Left forelimb (tissue), 1 donor: ENCODE measurements around the gene NID1.
A peak's percentile ranks its signal among the peaks of the same experiment; 100 is the strongest.
"Not testable (repeated sequence)": the region's sequence is repeated elsewhere in the genome, so short reads cannot be mapped to it uniquely, and the experiment has no call there.

Experiments
- DNase-seq: peaks from one replicate; pipeline ENCODE4 v3.0.0-alpha.2; 2018; ENCODE audit warnings: low spot score

The NID1 gene

GRCh38 chr1:235968831-235969230 is 96.1 kb downstream of the NID1 start:
- DNase-seq: peak; percentile 50

- not testable (repeated sequence) for DNase-seq
These were observed 98.8 kb downstream of the NID1 start for GRCh38 chr1:235966134-235966533.

GRCh38 chr1:235960809-235961208 is 104.1 kb downstream of the NID1 start:
- DNase-seq: peak; percentile 22

GRCh38 chr1:235958021-235958420 is 106.9 kb downstream of the NID1 start:
- peak; percentile 22 for DNase-seq

GRCh38 chr1:235955777-235956176 is 109.1 kb downstream of the NID1 start:
- no peak for DNase-seq

GRCh38 chr1:235954306-235955283 is 110.3 kb downstream of the NID1 start:
- DNase-seq: peak; percentile 57

- peak; percentile 8 for DNase-seq
These were observed 111.1 kb downstream of the NID1 start for GRCh38 chr1:235953801-235954200.

- no peak for DNase-seq
These were observed 111.8 kb downstream of the NID1 start for GRCh38 chr1:235952950-235953615.

GRCh38 chr1:235951661-235952060 is 113.2 kb downstream of the NID1 start:
- no peak for DNase-seq

- DNase-seq: no peak
These were observed 114.6 kb downstream of the NID1 start for GRCh38 chr1:235950318-235950717.

GRCh38 chr1:235948774-235949427 is 116.0 kb downstream of the NID1 start:
- no peak for DNase-seq

GRCh38 chr1:235947989-235948388 is 116.9 kb downstream of the NID1 start:
- no peak for DNase-seq

- DNase-seq: no peak
These were observed 118.3 kb downstream of the NID1 start for GRCh38 chr1:235946571-235946981.

GRCh38 chr1:235945775-235946570 is 118.9 kb downstream of the NID1 start:
- no peak for DNase-seq

- DNase-seq: no peak
These were observed 121.2 kb downstream of the NID1 start for GRCh38 chr1:235943581-235944114.

GRCh38 chr1:235942979-235943575 is 121.8 kb downstream of the NID1 start:
- DNase-seq: no peak

- DNase-seq: no peak
These were observed 122.3 kb downstream of the NID1 start for GRCh38 chr1:235942625-235942934.

- DNase-seq: peak; percentile 1
These were observed 122.8 kb downstream of the NID1 start for GRCh38 chr1:235941876-235942624.

- DNase-seq: no peak
These were observed 124.6 kb downstream of the NID1 start for GRCh38 chr1:235940285-235940684.

GRCh38 chr1:235939480-235939775 is 125.5 kb downstream of the NID1 start:
- DNase-seq: no peak
